Forelimb muscle (tissue), 1 donor: Measurements from ENCODE around the gene EVX1. TPM values are rescaled to one million over a fixed set of nuclear protein-coding genes. Genes with fewer than 3 reads are reported as not detected.

ENCODE experiments used
- DNase-seq: peaks from one replicate; pipeline ENCODE4 v3.0.0-alpha.2; 2013; ENCODE audit warnings: low read depth
- polyA plus RNA-seq: library from polyadenylated mRNA; unstranded; fragments of 120-200 nt; gene quantifications from one replicate; pipeline ENCODE4 v1.2.1, GENCODE V29; 2013; ENCODE audit not compliant: insufficient read length

EVX1 gene
- polyA plus RNA-seq, 1 donor = not detected

- DNase-seq = no peak
These were observed 37.0 kb upstream of the EVX1 start for GRCh38 chr7:27205325-27206280.

GRCh38 chr7:27207348-27207985, 35.1 kb upstream of the EVX1 start:
- no peak for DNase-seq

- DNase-seq = no peak
These were observed 33.6 kb upstream of the EVX1 start for GRCh38 chr7:27208998-27209397.

GRCh38 chr7:27209933-27210440, 32.6 kb upstream of the EVX1 start:
- DNase-seq = no peak

- no peak for DNase-seq
These were observed 32.0 kb upstream of the EVX1 start for GRCh38 chr7:27210441-27211083.

- no peak for DNase-seq
These were observed 31.5 kb upstream of the EVX1 start for GRCh38 chr7:27211084-27211446.

- no peak for DNase-seq
These were observed 30.8 kb upstream of the EVX1 start for GRCh38 chr7:27211764-27212204.

- no peak for DNase-seq
These were observed 29.8 kb upstream of the EVX1 start for GRCh38 chr7:27212497-27213432.

- no peak for DNase-seq
These were observed 29.0 kb upstream of the EVX1 start for GRCh38 chr7:27213433-27214238.

GRCh38 chr7:27214239-27214950, 28.2 kb upstream of the EVX1 start:
- DNase-seq = no peak

GRCh38 chr7:27215356-27215755, 27.2 kb upstream of the EVX1 start:
- DNase-seq = no peak

- no peak for DNase-seq
These were observed 24.7 kb upstream of the EVX1 start for GRCh38 chr7:27217951-27218350.

GRCh38 chr7:27219821-27220220, 22.8 kb upstream of the EVX1 start:
- no peak for DNase-seq

GRCh38 chr7:27220440-27220955, 22.1 kb upstream of the EVX1 start:
- no peak for DNase-seq

GRCh38 chr7:27221201-27221797, 21.3 kb upstream of the EVX1 start:
- no peak for DNase-seq

- DNase-seq = no peak
These were observed 18.5 kb upstream of the EVX1 start for GRCh38 chr7:27223941-27224575.

- DNase-seq = no peak
These were observed 17.3 kb upstream of the EVX1 start for GRCh38 chr7:27224983-27225934.
